ENCODE measurements around the gene NHERF1. TPM values are rescaled to one million over a fixed set of nuclear protein-coding genes. Genes with fewer than 3 reads are reported as not detected.

NHERF1 gene
- total RNA-seq (2022; extraction: Qiagen RNA extraction), result 35.6 to 43.3 TPM (median 40.9 TPM) in 5 replicates

DNA sequence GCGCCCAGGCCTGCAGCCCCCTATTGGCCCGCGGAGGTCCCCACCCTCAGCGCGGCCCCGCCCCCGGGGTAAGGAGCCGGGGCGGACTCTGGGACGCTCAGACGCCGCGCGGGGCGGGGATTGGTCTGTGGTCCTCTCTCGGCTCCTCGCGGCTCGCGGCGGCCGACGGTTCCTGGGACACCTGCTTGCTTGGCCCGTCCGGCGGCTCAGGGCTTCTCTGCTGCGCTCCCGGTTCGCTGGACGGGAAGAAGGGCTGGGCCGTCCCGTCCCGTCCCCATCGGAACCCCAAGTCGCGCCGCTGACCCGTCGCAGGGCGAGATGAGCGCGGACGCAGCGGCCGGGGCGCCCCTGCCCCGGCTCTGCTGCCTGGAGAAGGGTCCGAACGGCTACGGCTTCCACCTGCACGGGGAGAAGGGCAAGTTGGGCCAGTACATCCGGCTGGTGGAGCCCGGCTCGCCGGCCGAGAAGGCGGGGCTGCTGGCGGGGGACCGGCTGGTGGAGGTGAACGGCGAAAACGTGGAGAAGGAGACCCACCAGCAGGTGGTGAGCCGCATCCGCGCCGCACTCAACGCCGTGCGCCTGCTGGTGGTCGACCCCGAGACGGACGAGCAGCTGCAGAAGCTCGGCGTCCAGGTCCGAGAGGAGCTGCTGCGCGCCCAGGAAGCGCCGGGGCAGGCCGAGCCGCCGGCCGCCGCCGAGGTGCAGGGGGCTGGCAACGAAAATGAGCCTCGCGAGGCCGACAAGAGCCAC is at the start of gene NHERF1:
NHERF1 (plus strand) TSS at position 100 of the 750 bp plus-strand sequence; CDS start at position 319, 219 bp downstream.

DNA sequence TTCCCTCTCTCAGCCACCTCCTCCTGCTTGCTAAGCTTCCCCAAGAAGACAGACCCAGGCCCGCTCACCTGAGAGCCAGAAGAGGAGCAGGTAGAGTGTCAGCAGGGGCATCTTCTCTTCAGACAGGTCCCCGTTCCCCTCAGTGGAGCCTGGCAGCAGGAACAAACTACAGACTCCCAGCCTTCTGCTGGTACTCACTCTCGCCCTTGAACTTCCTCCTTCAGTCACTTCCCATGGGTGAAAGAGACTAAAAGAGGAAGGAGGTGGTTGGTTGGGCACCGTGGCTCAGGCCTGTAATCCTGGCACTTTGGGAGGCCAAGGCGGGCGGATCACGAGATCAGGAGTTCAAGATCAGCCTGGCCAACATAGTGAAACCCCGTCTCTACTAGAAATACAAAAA is 35.7 kb upstream of the NHERF1 start, which contains the start of gene CD300LF:
CD300LF (minus strand) TSS at position 168 of the 400 bp plus-strand sequence; CDS start at position 111, 57 bp downstream.

GRCh38 chr17:74736513-74737298 is 11.7 kb upstream of the NHERF1 start, which contains the start of gene RAB37:
RAB37 (plus strand) TSS chr17:74737256; CDS start chr17:74737273, 17 bp downstream.

GRCh38 chr17:74776044-74776962 is 27.9 kb downstream of the NHERF1 start, which contains the start of gene NAT9:
NAT9 (minus strand) TSS chr17:74776345; CDS start chr17:74775698, 647 bp downstream.

Other genes with a start within 250 kb of the NHERF1 start
- 0.03 to 0.07 TPM (median 0.06 TPM) in 4 of 5 replicates, not detected in the other for gene CD300LB, start 217.2 kb upstream of the NHERF1 start, total RNA-seq (2022; extraction: Qiagen RNA extraction)
- 0.20 to 0.43 TPM (median 0.41 TPM) in 5 replicates for gene CD300C, start 202.5 kb upstream of the NHERF1 start, total RNA-seq (2022; extraction: Qiagen RNA extraction)
- gene CD300H, start 181.1 kb upstream of the NHERF1 start, total RNA-seq (2022; extraction: Qiagen RNA extraction), result 0.27 to 0.63 TPM (median 0.40 TPM) in 4 of 5 replicates, not detected in the other
- not detected in 5 replicates for gene CD300LD, start 156.3 kb upstream of the NHERF1 start, total RNA-seq (2022; extraction: Qiagen RNA extraction)
- gene CD300E, start 124.9 kb upstream of the NHERF1 start, total RNA-seq (2022; extraction: Qiagen RNA extraction), result not detected in 5 replicates
- gene CD300LF, start 35.7 kb upstream of the NHERF1 start, total RNA-seq (2022; extraction: Qiagen RNA extraction), result not detected in 5 replicates
- 0.84 to 1.7 TPM (median 1.2 TPM) in 5 replicates for gene RAB37, start 11.4 kb upstream of the NHERF1 start, total RNA-seq (2022; extraction: Qiagen RNA extraction)
- gene NAT9, start 27.7 kb downstream of the NHERF1 start, total RNA-seq (2022; extraction: Qiagen RNA extraction), result 47.3 to 59.2 TPM (median 52.9 TPM) in 5 replicates
- gene GRIN2C, start 111.3 kb downstream of the NHERF1 start, total RNA-seq (2022; extraction: Qiagen RNA extraction), result 0.15 to 0.30 TPM (median 0.18 TPM) in 5 replicates
- 52.1 to 74.4 TPM (median 60.4 TPM) in 5 replicates for gene FDXR, start 124.4 kb downstream of the NHERF1 start, total RNA-seq (2022; extraction: Qiagen RNA extraction)
- gene FADS6, start 145.0 kb downstream of the NHERF1 start, total RNA-seq (2022; extraction: Qiagen RNA extraction), result 0.09 TPM in 1 of 5 replicates, not detected in the others
- 0.02 to 0.14 TPM (median 0.09 TPM) in 5 replicates for gene USH1G, start 174.6 kb downstream of the NHERF1 start, total RNA-seq (2022; extraction: Qiagen RNA extraction)
- gene OTOP2, start 175.6 kb downstream of the NHERF1 start, total RNA-seq (2022; extraction: Qiagen RNA extraction), result 0.06 to 0.12 TPM (median 0.08 TPM) in 5 replicates
- not detected in 5 replicates for gene OTOP3, start 187.3 kb downstream of the NHERF1 start, total RNA-seq (2022; extraction: Qiagen RNA extraction)
- 15.3 to 18.3 TPM (median 16.9 TPM) in 5 replicates for gene HID1, start 224.1 kb downstream of the NHERF1 start, total RNA-seq (2022; extraction: Qiagen RNA extraction)
- 65.6 to 80.7 TPM (median 75.4 TPM) in 5 replicates for gene CDR2L, start 239.0 kb downstream of the NHERF1 start, total RNA-seq (2022; extraction: Qiagen RNA extraction)

Data from A549 treated with Hydrocortisone at 1 μM for 4 hours (cell line).